Stimulated activated CD8-positive, alpha-beta memory T cell treated with anti-CD3 and anti-CD28 coated beads, Interleukin-12 subunit alpha, Interleukin-12 subunit beta, amount 100 ng/mL, for 24 hours (primary cell): ENCODE results near the gene ZNF473.
A peak's percentile ranks its signal among the peaks of the same experiment; 100 is the strongest.

Experiments
- DNase-seq: peaks from one replicate; pipeline ENCODE4 v3.0.0-alpha.2; 2020; ENCODE audit errors: extremely low read depth

ZNF473 gene

DNA sequence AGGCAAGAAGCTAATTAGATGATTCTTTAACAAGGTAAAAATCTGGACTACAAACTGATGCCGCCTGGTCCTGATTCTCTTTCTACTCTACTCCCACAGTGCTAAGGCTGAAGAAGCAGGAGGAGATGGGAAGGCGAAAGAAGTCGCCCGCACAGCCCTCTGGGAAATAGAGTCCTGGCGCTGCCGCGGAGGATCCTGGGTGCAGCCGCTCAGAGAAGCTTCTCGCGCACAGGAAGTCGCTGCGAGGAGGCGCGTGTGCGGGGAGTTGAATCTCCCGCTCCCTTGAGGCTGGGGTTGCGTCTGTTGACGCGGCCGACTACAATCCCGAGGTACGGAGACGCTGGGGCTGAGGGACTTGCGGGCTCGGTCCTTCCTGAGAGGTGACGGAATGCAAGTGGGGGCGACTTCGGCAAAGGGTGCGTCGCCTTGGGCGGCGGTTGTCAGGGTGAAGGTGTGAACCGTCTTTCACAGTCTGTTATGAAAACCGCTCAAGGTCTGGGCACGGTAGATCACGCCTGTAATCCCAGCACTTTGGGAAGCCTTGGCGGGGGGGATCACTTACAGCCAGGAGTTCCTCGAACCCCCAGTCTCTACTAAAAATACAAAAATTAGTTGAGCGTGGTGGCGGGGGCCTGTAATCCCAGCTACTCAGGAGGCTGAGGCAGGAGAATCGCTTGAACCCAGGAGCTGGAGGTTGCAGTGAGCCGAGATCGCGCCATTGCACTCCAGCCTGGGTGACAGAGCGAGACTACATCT, at the start of gene ZNF473:
TSS of gene ZNF473 (plus strand) at position 212 of the 756 bp plus-strand sequence. CDS start 5,078 bp downstream, outside the sequence.
- peak; percentile 80 for DNase-seq

DNA sequence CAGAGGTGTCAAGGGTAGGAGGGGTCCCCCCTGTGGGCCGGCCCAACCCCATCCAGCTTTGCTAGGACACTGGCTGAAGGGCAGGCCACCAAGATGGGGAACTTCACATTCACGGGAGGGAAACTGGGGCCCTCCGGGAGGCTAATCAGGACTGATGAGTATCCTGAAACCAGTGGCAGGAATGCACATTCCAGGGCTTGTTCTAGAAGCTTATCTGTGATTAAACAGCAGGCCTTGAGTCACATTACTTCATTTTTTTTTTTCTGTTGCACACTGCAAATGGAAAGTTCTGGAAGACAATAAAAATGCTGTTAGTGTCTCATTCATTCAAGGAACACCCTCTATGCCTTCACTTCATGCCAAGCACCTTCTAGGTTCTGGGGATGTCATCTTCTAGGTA, 49.3 kb upstream of the ZNF473 start:
- no peak for DNase-seq

DNA sequence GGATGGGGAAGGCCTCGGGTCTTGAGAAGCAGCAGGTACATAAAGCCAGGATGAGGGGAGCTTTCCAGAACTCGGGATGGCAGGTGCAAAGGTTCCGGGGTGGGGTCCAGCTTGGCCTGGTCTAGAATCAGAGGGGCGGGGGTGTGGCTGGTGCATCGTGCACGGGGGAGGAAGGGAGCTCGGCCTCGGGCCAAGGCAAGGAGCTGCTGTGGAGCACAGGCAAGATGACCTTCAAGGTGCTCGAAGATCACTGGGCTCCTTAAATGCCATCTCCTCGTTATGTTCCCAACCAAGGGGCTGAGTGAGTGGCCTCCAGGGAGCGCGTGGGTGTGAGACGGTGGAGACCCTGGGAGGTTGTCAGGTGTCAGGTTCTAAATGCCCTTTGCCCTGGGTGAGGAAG, 48.7 kb upstream of the ZNF473 start:
- no peak for DNase-seq

DNA sequence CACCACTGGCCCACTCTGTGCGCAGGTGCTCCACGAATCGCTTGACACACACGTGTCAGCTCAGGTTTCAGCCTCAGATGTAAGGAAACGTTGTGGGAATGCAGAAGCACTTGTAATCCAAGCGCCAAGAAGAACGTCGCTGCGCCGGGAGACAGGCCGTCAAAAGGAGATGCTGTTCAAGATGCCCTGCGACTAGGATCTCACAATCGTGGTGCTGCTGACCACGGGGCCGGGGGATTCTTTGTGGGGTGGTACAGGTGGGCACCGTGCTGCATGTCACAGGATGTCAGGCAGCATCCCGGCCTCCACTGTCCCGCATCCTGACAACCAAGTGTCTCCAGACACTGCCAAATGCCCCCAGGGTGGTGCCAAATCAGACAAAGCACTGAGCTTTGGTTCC, 47.9 kb upstream of the ZNF473 start:
- no peak for DNase-seq

DNA sequence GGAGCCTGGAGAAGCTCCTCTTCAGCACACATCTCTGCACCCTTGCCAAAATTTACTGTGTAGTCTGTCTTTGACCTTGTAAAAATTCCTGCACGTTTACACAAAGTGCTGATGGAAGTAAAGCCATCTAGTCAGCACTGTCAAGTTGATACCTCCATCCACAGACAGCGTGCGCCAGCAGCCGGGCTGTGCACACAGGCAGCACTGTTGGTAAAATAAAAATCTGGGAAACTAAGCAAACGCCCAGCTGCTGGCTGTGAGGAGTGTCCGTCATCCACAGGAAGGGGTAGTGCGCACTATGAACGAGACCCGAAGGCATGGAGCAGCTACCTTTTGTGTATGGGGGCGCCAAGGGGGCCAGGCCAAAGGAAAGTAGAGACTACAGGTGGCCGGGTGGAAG, 47.5 kb upstream of the ZNF473 start:
- DNase-seq: no peak

DNA sequence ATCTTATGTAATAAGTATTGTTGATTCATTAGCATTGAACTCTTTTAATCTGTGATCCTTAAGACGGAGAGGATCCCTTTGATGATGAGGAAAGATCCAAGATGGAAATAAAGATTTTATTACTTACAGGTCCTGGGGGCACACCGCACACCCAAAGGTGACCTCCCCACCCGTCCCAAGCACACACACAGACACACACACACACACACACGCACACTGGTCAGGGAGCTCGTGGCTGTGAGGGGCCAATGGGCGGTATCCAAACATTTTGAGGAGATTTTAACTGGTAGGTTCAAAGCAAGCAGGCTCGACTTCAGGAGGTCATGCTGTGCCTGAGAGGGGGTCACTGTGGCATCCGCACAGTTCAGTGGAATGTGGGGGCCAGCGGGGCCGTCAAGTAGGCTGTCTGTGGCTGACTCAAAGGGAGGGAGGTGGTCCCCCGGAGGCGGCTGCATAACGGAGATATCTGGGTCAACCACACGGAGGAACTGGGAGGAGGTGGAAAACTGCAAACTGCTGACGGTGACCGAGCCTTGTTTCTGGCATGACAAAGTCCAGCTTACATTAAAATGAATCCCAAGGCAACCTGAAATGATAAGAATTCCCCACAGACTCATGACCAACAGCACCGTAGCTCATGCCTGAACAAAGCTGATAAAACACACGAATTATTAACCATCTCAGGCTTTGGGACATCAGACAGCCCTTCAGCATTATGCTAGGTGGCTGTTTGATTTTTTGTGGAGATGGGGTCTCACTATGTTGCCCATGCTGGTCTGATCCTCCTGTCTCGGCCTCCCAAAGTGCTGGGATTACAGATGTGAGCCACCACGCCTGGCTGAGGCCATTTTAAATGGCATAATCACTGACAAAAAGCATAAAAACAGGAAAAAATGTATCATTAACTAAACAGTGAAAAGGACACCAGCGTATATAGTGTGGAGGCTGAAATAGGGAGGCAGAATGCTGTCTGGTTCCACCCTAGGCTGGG, 43.9 kb upstream of the ZNF473 start:
- DNase-seq: no peak

DNA sequence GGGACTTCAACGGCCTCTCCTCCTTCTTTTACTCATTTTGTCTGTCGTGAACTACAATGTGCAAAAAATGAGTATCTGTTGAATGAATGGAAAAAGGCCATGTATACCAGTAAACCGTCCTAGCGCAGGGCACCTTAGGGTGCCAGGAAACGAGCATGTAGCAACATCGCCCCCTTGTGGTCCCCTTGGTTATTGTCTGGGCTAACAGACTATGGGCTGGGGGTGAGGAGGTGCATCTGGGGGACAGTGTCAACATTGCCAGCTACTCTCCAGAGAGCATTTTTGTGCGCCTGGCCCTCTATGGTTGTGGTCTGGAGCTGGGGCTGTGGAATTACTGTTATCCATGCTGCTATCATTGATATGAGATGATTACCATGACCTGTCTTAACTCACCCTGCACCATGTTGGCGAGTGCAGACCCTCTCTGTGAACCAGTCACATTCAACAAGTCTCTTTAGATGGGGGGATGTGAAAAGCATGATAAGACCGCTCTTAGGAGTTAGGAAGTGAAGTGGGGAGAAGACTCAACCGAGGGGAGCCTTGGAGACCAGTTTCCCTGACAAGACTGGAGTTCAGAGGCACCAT, 42.1 kb upstream of the ZNF473 start:
- DNase-seq: peak; percentile 54

DNA sequence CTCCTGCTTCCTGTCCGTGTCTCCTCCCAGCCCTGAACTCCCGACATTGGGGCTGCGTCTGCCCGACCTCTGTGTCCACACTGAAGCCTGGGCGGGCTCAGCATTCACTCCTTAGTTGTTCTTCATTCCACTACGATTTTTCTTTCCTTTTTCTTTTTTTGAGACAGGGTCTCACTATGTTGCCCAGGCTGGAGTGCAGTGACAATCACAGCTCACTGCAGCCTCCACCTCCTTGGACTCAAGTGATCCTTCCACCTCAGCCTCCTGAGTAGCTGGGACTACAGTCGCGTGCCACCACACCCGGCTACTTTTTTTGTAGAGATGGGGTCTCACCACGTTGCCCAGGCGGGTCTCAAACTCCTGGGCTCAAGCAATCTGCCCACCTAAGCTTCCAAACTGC, 41.3 kb upstream of the ZNF473 start:
- DNase-seq: no peak

DNA sequence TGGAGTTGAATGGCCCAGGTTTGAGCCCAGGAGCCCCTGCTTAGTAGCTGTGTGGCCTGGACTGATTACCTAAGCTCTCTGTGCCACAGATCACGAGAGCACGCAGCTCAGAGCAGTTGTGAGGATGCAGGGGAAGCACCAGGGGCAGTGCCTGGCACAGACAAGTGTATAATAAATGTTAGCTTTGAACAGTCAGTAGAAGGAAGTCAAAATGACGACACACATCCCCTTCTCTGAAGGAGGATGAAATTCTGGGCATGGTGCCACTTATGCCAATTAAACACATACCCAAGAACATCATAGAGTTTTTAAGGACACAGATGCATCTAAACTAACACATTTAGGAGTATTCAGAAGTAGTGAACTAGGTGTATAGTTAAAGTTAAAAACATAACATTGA, 39.9 kb upstream of the ZNF473 start:
- no peak for DNase-seq

DNA sequence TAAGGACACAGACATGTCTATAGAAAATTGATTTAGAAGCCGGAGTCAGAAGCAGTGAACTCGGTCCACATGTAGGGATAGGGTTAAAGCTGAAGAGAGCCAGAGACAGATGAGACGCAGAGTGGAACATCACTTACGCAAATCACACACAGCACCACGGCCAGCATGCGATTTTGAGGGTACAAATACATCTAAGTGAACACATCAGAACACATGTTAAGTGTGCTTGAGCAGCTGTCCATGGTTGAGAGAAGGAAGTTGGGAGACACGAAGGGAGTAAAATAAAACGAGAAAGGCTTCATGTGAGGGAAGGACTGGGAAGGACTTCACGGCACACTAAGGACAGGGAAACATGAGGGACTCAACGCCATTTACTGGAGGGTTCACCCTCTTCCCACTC, 39.5 kb upstream of the ZNF473 start:
- no peak for DNase-seq

DNA sequence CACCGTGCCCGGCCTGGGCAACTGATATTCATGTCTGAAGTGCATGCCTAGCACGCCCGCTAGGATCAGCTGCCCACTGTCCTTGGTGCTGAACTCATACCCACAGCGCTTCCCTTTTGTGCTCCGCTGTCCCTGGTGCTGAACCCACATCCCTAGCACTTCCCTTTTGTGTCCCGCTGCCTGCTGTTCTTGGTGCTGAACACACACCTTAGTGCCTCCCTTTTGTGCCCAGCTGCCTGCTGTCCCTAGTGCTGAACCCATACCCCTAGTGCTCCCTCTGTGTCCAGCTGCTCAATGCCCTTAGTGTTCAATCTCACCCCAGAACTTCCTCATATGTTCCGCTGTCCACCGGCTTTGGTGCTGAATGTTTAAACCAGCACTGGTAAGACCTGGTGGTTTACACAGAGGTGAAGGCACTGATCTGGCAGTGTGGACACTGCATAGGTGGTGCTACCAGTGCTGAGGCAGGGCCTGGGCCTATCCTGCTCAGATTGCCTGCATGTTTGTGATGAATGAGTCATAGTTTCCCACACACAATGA, 38.6 kb upstream of the ZNF473 start:
- DNase-seq: peak; percentile 41

DNA sequence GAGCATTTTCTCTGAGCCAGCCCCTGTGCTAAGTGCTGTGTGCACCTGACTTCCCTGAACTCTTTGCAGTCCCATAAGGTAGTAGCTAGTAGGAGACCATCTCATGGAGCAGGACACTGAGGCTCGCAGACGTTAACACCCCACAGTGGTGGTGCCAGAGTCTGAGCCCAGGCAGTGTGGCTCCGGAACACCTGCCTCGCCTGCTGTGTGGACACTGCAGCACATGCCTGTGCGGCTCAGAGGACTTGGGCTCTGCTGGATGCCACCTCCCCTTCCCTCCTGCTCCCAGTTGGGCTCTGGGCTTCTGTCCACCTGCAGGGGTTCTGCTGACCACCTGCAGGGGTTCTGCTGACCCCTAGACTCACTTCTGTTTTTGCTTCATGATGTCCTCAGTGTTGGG, 37.8 kb upstream of the ZNF473 start:
- no peak for DNase-seq

DNA sequence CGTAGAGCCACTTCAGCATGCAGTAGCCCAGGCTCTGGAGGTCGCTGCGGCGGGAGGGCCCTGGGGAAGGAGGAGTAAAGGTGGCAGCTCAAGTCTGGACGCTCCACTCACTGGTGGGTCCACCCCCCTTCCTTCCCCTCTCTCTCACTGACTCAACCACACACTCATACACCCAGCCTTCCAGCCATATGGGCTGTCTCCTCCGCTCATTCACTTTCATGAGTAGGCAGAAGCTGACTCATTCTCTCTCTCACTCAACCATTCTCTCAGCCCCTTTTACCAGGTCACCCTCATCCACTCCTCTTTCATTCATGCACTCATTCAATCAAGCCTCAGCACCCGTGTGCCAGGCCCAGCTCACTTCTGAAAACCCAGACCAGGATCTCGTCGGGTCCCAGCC, 37.4 kb upstream of the ZNF473 start:
- no peak for DNase-seq

DNA sequence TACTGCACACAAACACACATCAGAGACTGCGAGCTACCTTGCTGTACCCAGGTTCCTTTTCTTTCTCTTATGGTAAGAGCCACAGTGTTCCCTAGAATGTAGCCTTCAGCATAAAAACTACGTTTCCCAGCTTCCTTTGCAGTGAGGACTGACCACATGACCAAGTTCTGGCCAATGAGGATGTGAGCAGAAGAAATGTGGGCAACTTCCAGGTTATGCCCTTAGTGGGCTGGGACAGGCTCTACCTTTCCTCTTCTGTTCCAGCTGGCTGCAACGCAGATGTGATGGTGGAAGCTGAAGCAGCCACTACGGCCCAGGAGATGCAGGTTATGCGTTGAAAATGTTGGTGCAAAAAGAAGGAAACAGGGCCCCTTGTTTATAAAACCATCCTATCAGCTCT, 28.1 kb upstream of the ZNF473 start:
- no peak for DNase-seq

DNA sequence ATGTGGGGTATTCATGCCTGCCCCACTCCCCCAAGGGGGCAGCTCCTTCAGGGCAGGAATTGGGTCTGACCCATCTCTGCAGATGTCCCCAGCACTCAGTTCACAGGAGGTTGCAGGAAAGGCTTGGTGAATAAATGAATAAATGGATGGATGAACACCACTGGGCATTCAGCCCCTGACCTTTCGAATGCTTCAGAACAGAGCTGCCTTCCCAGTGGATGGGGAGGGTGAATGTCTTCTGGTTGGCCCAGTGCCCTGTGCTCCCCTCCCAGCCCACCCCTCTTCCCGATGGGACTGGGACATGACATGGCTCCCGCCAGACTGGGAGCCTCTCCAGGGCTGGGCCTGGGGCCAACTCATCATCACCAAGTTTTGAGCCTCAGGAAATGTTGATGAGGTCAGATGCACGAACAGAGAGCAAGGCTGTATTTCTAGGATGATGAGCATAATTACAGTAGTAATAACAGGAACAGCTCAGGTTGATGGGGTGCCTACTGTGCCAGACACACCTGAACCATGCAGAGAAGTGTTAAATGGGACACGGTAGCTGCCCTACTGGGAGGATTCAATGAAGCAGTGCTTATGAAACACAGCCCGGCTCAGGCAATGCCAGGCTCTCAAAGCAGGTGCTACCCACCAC, 26.3 kb upstream of the ZNF473 start:
- no peak for DNase-seq

DNA sequence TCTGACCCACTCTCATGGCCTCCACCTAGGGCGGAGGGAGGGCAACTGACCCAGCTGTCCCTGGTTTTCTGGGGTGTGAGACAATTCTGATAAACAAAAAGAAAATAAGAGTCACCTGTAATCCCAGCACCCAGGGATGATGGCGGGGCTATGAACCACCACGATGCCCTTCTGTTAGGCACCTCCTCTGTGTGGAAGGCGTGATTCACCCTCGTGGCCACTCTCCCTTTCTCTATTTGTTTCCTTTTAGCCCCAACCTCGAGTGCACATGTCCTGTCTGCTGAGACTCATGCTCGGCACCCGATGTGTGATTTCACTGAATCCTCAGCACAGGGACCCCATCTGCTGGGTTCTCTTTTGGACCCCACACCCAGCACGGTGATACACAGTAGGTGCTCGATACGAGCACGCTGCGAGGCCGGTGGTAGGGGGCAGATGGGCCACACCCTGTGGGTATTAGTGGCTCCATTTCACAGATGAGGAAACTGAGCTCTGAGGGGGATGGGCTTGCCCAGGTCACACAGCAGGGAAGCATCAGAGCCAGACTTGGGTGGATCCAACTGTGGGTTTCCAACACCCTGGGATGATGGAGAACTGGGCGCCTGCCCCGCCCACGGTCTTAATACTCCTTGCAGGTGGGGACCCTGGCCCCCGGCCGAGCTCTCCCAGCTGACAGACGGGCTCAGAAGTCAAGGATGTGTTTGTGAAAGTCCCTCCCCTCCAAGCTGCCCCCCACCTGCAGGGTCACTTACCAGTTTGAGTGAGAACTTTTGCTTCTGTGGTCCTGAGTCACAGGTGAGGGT, 25.6 kb upstream of the ZNF473 start:
- DNase-seq: no peak

DNA sequence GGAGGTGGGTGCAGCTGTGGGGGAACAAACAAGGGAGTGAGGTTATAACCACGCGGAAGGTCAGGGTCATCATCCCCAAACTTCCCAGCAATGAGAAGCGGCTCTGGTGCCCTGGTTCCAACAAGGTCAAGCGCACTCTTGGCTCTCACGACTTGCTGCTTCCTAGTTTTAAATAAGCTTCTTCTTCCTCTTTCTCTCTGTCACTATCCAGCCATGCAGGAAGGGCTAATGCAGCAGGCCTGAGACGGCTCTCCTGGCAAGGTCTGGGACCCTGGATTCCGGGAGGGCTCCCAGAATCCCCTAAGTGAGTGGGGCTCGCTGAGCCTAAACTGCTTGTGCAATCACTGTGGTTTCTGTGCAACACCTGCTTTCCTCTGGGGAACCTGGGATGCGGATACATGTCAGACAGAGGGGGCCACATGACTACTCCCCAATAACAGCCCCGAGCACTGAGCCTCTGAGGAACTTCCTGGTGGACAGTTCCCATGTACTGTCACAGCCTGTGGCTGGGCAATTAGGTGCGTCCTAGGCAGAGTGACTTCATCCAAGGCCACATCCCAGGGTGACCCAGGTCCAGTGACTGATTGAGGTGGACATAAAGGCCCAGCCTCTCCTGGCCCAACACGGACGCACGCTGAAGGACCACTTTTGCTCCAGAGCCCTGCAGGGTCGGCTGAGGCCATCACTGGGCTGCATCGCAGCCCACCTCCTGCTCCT, 24.8 kb upstream of the ZNF473 start:
- no peak for DNase-seq

DNA sequence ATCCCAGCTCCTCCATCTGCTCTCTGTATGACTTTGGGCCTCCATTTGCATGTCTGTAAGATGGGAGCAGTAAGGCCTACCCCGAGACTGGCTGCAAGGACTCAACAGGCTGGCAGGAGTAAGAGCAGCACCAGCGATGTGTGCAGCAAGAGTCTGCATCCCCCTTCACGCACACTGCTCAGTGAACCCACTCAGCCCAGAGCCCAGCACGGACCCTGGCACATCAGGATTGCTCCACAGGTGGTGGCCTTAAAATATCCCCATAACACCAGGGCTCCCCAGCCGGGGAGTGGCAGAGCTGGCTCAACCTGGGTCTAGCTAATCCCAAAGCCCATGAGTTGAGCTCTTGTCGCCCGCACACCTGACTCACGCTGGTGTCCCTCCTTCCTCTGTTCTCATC, 24.0 kb upstream of the ZNF473 start:
- DNase-seq: no peak

DNA sequence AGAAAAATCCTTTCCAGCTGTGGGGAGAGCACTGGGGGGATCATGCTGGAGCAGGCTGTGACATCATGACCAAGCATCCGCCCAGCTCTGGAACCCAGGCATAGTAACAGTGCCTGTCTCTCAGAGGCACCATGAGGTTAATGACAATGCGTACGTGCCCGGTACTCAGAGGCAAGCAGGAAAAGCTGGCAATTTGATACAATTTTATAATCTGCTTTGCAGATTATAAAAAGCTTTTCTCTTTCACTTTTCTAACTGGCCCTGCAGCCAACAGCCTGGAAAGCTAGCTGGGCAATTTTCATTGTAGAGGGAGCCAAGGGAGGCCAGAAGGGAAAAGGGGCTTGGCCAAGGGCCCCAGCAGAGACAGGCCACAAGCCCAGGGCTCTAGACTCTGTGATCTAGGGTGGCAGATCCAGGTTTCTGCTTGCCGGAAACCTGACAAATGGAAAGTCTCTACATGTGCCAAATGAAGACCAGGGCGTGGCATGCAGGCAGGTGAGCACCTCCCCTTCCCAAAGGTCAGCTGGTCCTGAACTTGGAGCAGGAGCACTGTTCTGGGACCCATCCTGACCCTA, 23.3 kb upstream of the ZNF473 start:
- no peak for DNase-seq

DNA sequence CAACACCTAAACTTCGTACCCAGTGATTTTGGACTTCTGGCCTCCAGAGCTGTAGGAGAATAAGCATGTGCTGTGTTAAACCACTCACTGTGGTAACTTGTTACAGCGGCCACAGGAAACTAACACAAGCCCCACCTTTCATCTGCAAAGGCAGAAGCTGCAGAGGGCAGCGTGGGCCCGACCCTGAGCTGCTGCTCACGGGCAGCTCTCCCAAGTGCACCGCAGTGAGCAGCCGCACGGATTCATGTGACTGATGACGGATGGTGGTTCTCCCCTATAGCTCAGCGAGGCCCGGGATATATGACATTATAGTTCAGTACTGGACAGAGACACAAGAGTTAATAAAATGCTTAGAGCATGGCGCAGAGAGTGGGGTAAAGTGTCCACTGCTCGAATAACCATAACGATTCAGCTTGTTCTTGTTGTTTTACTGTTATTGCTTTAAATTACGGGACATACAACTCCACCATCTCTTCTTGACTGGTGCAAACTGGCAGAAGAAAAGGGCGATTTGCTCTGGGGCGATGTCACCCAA, 22.5 kb upstream of the ZNF473 start:
- DNase-seq: no peak
